SU-DHL-6 (cell line): ENCODE results near the gene ELP5.

Experiments used
- CTCF ChIP-seq: fragments of 200-600 bp; sonication (generic); IDR thresholded peaks from one replicate; pipeline ENCODE4 v1.5.1; 2017; ENCODE audit warnings: antibody characterized with exemption, mild to moderate bottlenecking, low read length, moderate library complexity; ENCODE audit not compliant: insufficient read depth, poor library complexity, severe bottlenecking
- EZH2phosphoT487 ChIP-seq: fragments of 200-600 bp; sonication (generic), shearing (Covaris generic); conservative IDR thresholded peaks from 2 replicates; pipeline ENCODE4 v1.6.1; 2018; ENCODE audit warnings: mild to moderate bottlenecking, antibody characterized with exemption, low read length, moderate library complexity, mixed read lengths

- no peak for TF ChIP-seq CTCF
- no peak for TF ChIP-seq EZH2phosphoT487
Observed at GRCh38 chr17:7260151-7260550, 8.1 kb downstream of the ELP5 start.
